ENCODE data around the gene NMS.
"Not testable (repeated sequence)": the region's sequence is repeated elsewhere in the genome, so short reads cannot be mapped to it uniquely, and the experiment has no call there.

NMS gene

GRCh38 chr2:100437751-100438150 lies 32.5 kb upstream of the NMS start:
- WGBS, 2 experiments (ENCODE audit: insufficient coverage in 2 of 2), result 86 to 96% methylated on average over 5 to 8 of the region's 8 CpGs
- H3K4me3 ChIP-seq (ENCODE audit: extremely low read depth, insufficient read depth, low read length, poor library complexity, severe bottlenecking), result no peak overlapping the region
- H3K4me1 ChIP-seq (ENCODE audit: control insufficient read depth, insufficient read depth, low read length, poor library complexity, severe bottlenecking), result no peaks in the 10 kb centered on the region
- H3K9me3 ChIP-seq (ENCODE audit: control insufficient read depth, low read length), result no peaks in the 10 kb centered on the region
- H3K27ac ChIP-seq (ENCODE audit: low read depth, low read length, severe bottlenecking), result no peak overlapping the region
- no peaks in the 10 kb centered on the region for H3K36me3 ChIP-seq (ENCODE audit: control insufficient read depth, insufficient read depth, low read length)

- H3K27ac ChIP-seq (ENCODE audit: low read depth, low read length, severe bottlenecking), result no peak overlapping the region
- H3K4me3 ChIP-seq (ENCODE audit: extremely low read depth, insufficient read depth, low read length, poor library complexity, severe bottlenecking), result no peak overlapping the region
- WGBS, 2 experiments (ENCODE audit: insufficient coverage in 2 of 2), result 88 to 89% methylated on average over 1 to 2 of the region's 2 CpGs
- H3K36me3 ChIP-seq (ENCODE audit: control insufficient read depth, insufficient read depth, low read length), result no peaks in the 10 kb centered on the region
- H3K4me1 ChIP-seq (ENCODE audit: control insufficient read depth, insufficient read depth, low read length, poor library complexity, severe bottlenecking), result no peaks in the 10 kb centered on the region
- no peaks in the 10 kb centered on the region for H3K9me3 ChIP-seq (ENCODE audit: control insufficient read depth, low read length)
These were observed 23.6 kb upstream of the NMS start for GRCh38 chr2:100446696-100447095.

- Histone ChIP-seq H3K4me1 (ENCODE audit: control insufficient read depth, insufficient read depth, low read length, poor library complexity, severe bottlenecking) (no peaks in the 10 kb centered on the region), H3K4me3 (ENCODE audit: extremely low read depth, insufficient read depth, low read length, poor library complexity, severe bottlenecking) (no peak overlapping the region), H3K36me3 (ENCODE audit: control insufficient read depth, insufficient read depth, low read length) (no peaks in the 10 kb centered on the region), H3K9me3 (ENCODE audit: control insufficient read depth, low read length) (peaks cover 8% of the 10 kb centered on the region), H3K27ac (ENCODE audit: low read depth, low read length, severe bottlenecking) (no peak overlapping the region)
- 68% methylated on average over 2 of the region's 5 CpGs for WGBS, 2 experiments (ENCODE audit: insufficient coverage in 2 of 2)
These were observed 19.2 kb upstream of the NMS start for GRCh38 chr2:100451092-100451491.

GRCh38 chr2:100451734-100452133 lies 18.5 kb upstream of the NMS start:
- H3K4me3 ChIP-seq (ENCODE audit: extremely low read depth, insufficient read depth, low read length, poor library complexity, severe bottlenecking), result no peak overlapping the region
- peaks cover 9% of the 10 kb centered on the region for H3K9me3 ChIP-seq (ENCODE audit: control insufficient read depth, low read length)
- H3K36me3 ChIP-seq (ENCODE audit: control insufficient read depth, insufficient read depth, low read length), result no peaks in the 10 kb centered on the region
- no peak overlapping the region for H3K27ac ChIP-seq (ENCODE audit: low read depth, low read length, severe bottlenecking)
- H3K4me1 ChIP-seq (ENCODE audit: control insufficient read depth, insufficient read depth, low read length, poor library complexity, severe bottlenecking), result no peaks in the 10 kb centered on the region

GRCh38 chr2:100453853-100454252 lies 16.4 kb upstream of the NMS start:
- H3K36me3 ChIP-seq (ENCODE audit: control insufficient read depth, insufficient read depth, low read length), result no peaks in the 10 kb centered on the region
- H3K4me3 ChIP-seq (ENCODE audit: extremely low read depth, insufficient read depth, low read length, poor library complexity, severe bottlenecking), result no peak overlapping the region
- 74 to 82% methylated on average over 2 of the region's 4 CpGs for WGBS, 2 experiments (ENCODE audit: insufficient coverage in 2 of 2)
- H3K27ac ChIP-seq (ENCODE audit: low read depth, low read length, severe bottlenecking), result no peak overlapping the region
- H3K4me1 ChIP-seq (ENCODE audit: control insufficient read depth, insufficient read depth, low read length, poor library complexity, severe bottlenecking), result no peaks in the 10 kb centered on the region
- peaks cover 19% of the 10 kb centered on the region for H3K9me3 ChIP-seq (ENCODE audit: control insufficient read depth, low read length)

GRCh38 chr2:100456357-100456756 lies 13.9 kb upstream of the NMS start:
- not testable (repeated sequence) for H3K4me3 ChIP-seq (ENCODE audit: extremely low read depth, insufficient read depth, low read length, poor library complexity, severe bottlenecking); H3K4me1 ChIP-seq (ENCODE audit: control insufficient read depth, insufficient read depth, low read length, poor library complexity, severe bottlenecking); H3K27ac ChIP-seq (ENCODE audit: low read depth, low read length, severe bottlenecking); H3K36me3 ChIP-seq (ENCODE audit: control insufficient read depth, insufficient read depth, low read length)
- H3K9me3 ChIP-seq (ENCODE audit: control insufficient read depth, low read length), result peaks cover 31% of the 10 kb centered on the region

- no peaks in the 10 kb centered on the region for H3K4me1 ChIP-seq (ENCODE audit: control insufficient read depth, insufficient read depth, low read length, poor library complexity, severe bottlenecking)
- peaks cover 26% of the 10 kb centered on the region for H3K9me3 ChIP-seq (ENCODE audit: control insufficient read depth, low read length)
- no peak overlapping the region for H3K27ac ChIP-seq (ENCODE audit: low read depth, low read length, severe bottlenecking)
- WGBS, 2 experiments (ENCODE audit: insufficient coverage in 2 of 2), result 100% methylated on average over 1 of the region's 1 CpG; no CpG with 5 or more reads in 1 of the 2 experiments
- no peak overlapping the region for H3K4me3 ChIP-seq (ENCODE audit: extremely low read depth, insufficient read depth, low read length, poor library complexity, severe bottlenecking)
- H3K36me3 ChIP-seq (ENCODE audit: control insufficient read depth, insufficient read depth, low read length), result no peaks in the 10 kb centered on the region
These were observed 9.3 kb upstream of the NMS start for GRCh38 chr2:100460904-100461530.

GRCh38 chr2:100470898-100471514 lies 724 bp downstream of the NMS start:
- Histone ChIP-seq H3K4me1 (ENCODE audit: control insufficient read depth, insufficient read depth, low read length, poor library complexity, severe bottlenecking) (no peaks in the 10 kb centered on the region), H3K36me3 (ENCODE audit: control insufficient read depth, insufficient read depth, low read length) (no peaks in the 10 kb centered on the region), H3K27ac (ENCODE audit: low read depth, low read length, severe bottlenecking) (no peak overlapping the region), H3K4me3 (ENCODE audit: extremely low read depth, insufficient read depth, low read length, poor library complexity, severe bottlenecking) (no peak overlapping the region), H3K9me3 (ENCODE audit: control insufficient read depth, low read length) (no peaks in the 10 kb centered on the region)
- 11 to 22% methylated on average over 10 to 13 of the region's 16 CpGs for WGBS, 2 experiments (ENCODE audit: insufficient coverage in 2 of 2)

- H3K27ac ChIP-seq (ENCODE audit: low read depth, low read length, severe bottlenecking), result no peak overlapping the region
- H3K4me3 ChIP-seq (ENCODE audit: extremely low read depth, insufficient read depth, low read length, poor library complexity, severe bottlenecking), result no peak overlapping the region
- no peaks in the 10 kb centered on the region for H3K36me3 ChIP-seq (ENCODE audit: control insufficient read depth, insufficient read depth, low read length)
- H3K9me3 ChIP-seq (ENCODE audit: control insufficient read depth, low read length), result no peaks in the 10 kb centered on the region
- WGBS, 2 experiments (ENCODE audit: insufficient coverage in 2 of 2), result 92 to 97% methylated on average over 4 to 6 of the region's 8 CpGs
- H3K4me1 ChIP-seq (ENCODE audit: control insufficient read depth, insufficient read depth, low read length, poor library complexity, severe bottlenecking), result no peaks in the 10 kb centered on the region
These were observed 6.3 kb downstream of the NMS start for GRCh38 chr2:100476606-100477005.

GRCh38 chr2:100482741-100483140 lies 12.5 kb downstream of the NMS start:
- Histone ChIP-seq H3K36me3 (ENCODE audit: control insufficient read depth, insufficient read depth, low read length) (no peaks in the 10 kb centered on the region), H3K4me1 (ENCODE audit: control insufficient read depth, insufficient read depth, low read length, poor library complexity, severe bottlenecking) (no peaks in the 10 kb centered on the region), H3K27ac (ENCODE audit: low read depth, low read length, severe bottlenecking) (no peak overlapping the region), H3K9me3 (ENCODE audit: control insufficient read depth, low read length) (no peaks in the 10 kb centered on the region), H3K4me3 (ENCODE audit: extremely low read depth, insufficient read depth, low read length, poor library complexity, severe bottlenecking) (no peak overlapping the region)
- WGBS, 2 experiments (ENCODE audit: insufficient coverage in 2 of 2), result 39 to 80% methylated on average over 2 to 3 of the region's 4 CpGs

- no peaks in the 10 kb centered on the region for H3K9me3 ChIP-seq (ENCODE audit: control insufficient read depth, low read length)
- no peaks in the 10 kb centered on the region for H3K36me3 ChIP-seq (ENCODE audit: control insufficient read depth, insufficient read depth, low read length)
- 79 to 100% methylated on average over 4 of the region's 5 CpGs for WGBS, 2 experiments (ENCODE audit: insufficient coverage in 2 of 2)
- no peaks in the 10 kb centered on the region for H3K4me1 ChIP-seq (ENCODE audit: control insufficient read depth, insufficient read depth, low read length, poor library complexity, severe bottlenecking)
- H3K4me3 ChIP-seq (ENCODE audit: extremely low read depth, insufficient read depth, low read length, poor library complexity, severe bottlenecking), result no peak overlapping the region
- no peak overlapping the region for H3K27ac ChIP-seq (ENCODE audit: low read depth, low read length, severe bottlenecking)
These were observed 13.6 kb downstream of the NMS start for GRCh38 chr2:100483895-100484294.
